Measurements from ENCODE around the gene WIPI1. TPM values are rescaled to one million over a fixed set of nuclear protein-coding genes. Genes with fewer than 3 reads are reported as not detected.

WIPI1 gene
- total RNA-seq, 2 experiments from 2014 or later, result 29.7 to 34.8 TPM

DNA sequence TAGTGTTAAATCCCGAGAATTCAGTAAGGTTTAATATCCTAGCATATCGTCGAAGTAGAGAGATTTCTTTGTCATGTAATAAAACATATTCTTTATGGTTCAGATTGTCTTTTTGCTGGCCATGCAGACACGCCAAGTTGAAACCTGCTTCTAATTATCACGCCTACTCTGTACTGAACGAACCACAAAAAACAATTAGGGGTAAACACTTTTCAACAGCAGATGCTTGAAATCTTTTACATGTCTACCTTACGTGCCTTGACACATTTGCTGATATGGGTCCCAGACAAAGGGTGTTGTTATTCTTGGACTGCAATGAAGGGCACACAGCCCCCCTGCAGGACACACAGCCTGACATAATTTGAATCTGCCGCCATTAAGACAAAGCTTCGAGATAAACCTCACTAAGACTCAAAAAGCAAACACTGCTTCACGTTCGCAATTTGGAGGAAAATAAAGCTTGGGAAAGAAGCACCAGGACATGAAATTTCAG is 13.3 kb downstream of the WIPI1 start:
- ATAC-seq (ENCODE audit: low read depth), result no peak
- no peak for DNase-seq
- Mint-ChIP-seq H3K4me1 (peaks cover 27% of the 10 kb centered on the region), H3K4me3 (no peak overlapping the region), H3K36me3 (peaks cover 29% of the 10 kb centered on the region), H3K27ac (no peak overlapping the region), H3K9me3 (no peaks in the 10 kb centered on the region), H3K27me3 (no peaks in the 10 kb centered on the region)
- POLR2A ChIA-PET, result no interaction called here

- Mint-ChIP-seq H3K27me3 (no peaks in the 10 kb centered on the region), H3K4me1 (peaks cover 36% of the 10 kb centered on the region), H3K9me3 (no peaks in the 10 kb centered on the region), H3K27ac (peak overlapping the region; percentile 12), H3K4me3 (no peak overlapping the region), H3K36me3 (peaks cover 17% of the 10 kb centered on the region)
- no peak for ATAC-seq (ENCODE audit: low read depth)
- no peak for DNase-seq
- POLR2A ChIA-PET, result interaction anchor here (0.6 to 7.8 kb wide), 3 partner anchors 18 to 150 kb away, joined by 4 to 111 read pairs (median 4); partner anchors contain the start of genes ARSG, SLC16A6 and WIPI1
Measured at GRCh38 chr17:68441070-68441770, 16.1 kb downstream of the WIPI1 start.

DNA sequence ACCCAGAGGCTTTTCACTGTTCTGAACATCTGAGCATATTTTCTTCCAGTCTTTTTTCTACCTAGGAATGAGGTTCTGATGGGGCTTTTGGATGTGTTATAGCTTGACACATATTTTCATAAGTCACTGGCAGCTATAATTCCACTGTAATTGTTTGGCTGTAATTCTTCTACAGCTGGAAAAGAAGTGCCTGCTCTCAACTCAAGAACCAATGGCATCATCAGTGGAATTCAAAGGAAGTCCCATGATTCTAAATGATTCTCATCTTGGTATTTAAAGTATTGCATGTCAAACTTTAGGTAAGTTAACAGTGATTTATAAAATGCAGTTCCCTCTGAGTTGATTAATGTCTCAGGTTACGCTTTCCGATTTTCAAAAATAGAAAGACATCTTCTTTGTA is 16.8 kb downstream of the WIPI1 start:
- no peaks in the 10 kb centered on the region for H3K9me3 Mint-ChIP-seq
- no peak for DNase-seq
- POLR2A ChIA-PET, result interaction anchor here (1.4 to 7.8 kb wide), 2 partner anchors 19 to 149 kb away, joined by 4 to 111 read pairs; partner anchors contain the start of genes ARSG, SLC16A6 and WIPI1
- peaks cover 20% of the 10 kb centered on the region for H3K36me3 Mint-ChIP-seq
- no peaks in the 10 kb centered on the region for H3K27me3 Mint-ChIP-seq
- ATAC-seq (ENCODE audit: low read depth), result no peak
- peaks cover 39% of the 10 kb centered on the region for H3K4me1 Mint-ChIP-seq
- H3K4me3 Mint-ChIP-seq, result no peak overlapping the region
- peak overlapping the region; percentile 12 for H3K27ac Mint-ChIP-seq

- peaks cover 20% of the 10 kb centered on the region for H3K36me3 Mint-ChIP-seq
- no peak overlapping the region for H3K27ac Mint-ChIP-seq
- DNase-seq, result no peak
- H3K4me3 Mint-ChIP-seq, result no peak overlapping the region
- H3K27me3 Mint-ChIP-seq, result no peaks in the 10 kb centered on the region
- no peaks in the 10 kb centered on the region for H3K9me3 Mint-ChIP-seq
- POLR2A ChIA-PET, result interaction anchor here (1.1 to 7.8 kb wide), 2 partner anchors 20 to 95 kb away, joined by 3 to 111 read pairs; partner anchors contain the start of gene WIPI1
- H3K4me1 Mint-ChIP-seq, result peaks cover 39% of the 10 kb centered on the region
- ATAC-seq (ENCODE audit: low read depth), result no peak
Measured at GRCh38 chr17:68439656-68440290, 17.5 kb downstream of the WIPI1 start.

- peak overlapping the region; percentile 90 for H3K27ac Mint-ChIP-seq
- no peaks in the 10 kb centered on the region for H3K27me3 Mint-ChIP-seq
- POLR2A ChIA-PET, result interaction anchor here (0.6 to 7.8 kb wide), 9 partner anchors 21 to 256 kb away, joined by 3 to 111 read pairs (median 5); partner anchors contain the start of genes AMZ2, ARSG, PRKAR1A and SLC16A6
- H3K9me3 Mint-ChIP-seq, result no peaks in the 10 kb centered on the region
- peak overlapping the region; percentile 78 for H3K4me3 Mint-ChIP-seq
- H3K36me3 Mint-ChIP-seq, result peaks cover 22% of the 10 kb centered on the region
- peak; percentile 86 for ATAC-seq (ENCODE audit: low read depth)
- DNase-seq, result peak; percentile 54
- peaks cover 39% of the 10 kb centered on the region for H3K4me1 Mint-ChIP-seq
Measured at GRCh38 chr17:68437979-68438822, 19.1 kb downstream of the WIPI1 start.

DNA sequence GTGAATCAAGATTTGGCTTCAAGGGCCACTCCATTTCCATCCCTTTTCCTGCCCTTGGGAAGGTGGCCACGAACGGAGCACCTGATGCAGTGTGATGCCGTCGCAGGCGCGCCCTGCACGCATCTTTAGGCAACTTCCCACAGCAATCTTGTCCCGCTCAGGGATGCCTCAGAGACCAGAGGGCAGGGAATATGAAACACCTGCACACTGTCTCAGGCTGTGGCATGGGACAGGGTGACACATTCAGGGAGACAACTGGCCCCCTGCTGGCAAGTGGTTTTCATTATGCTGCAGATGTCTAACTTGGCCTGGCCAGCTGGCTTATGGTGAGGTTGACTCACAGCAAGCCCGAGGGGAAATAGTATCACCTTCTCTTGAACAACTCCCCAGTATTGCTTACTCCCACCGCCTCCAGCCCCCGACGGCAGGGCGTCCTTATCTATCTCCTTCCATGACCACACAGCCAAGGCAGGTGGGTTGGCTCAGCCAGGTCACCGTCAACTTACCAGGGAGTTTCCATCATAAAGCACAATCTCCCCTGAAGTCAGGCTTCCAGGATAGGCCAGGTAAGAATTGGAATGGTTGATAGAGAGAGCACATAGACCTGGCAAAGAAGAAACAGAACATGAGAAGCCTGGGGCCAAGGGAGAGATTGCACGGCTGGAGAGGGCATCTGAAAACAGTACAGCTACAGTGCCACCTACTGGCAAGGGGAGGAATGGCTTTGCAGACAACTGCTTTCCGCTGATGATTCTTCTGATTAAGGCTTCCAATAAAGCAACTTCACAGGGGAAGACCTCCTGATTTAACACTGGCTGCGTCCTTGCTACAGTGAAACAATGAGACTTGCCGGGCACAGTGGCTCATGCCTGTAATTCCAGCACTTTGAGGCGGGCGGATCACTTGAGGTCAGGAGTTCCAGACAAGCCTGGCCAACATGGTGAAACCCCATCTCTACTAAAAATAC is 21.1 kb downstream of the WIPI1 start:
- DNase-seq (peak; percentile 77), ATAC-seq (ENCODE audit: low read depth) (peak; percentile 69)
- Mint-ChIP-seq H3K36me3 (peaks cover 33% of the 10 kb centered on the region), H3K27ac (peak overlapping the region; percentile 86), H3K9me3 (no peaks in the 10 kb centered on the region), H3K4me3 (peak overlapping the region; percentile 49), H3K4me1 (peaks cover 38% of the 10 kb centered on the region), H3K27me3 (no peaks in the 10 kb centered on the region)
- POLR2A ChIA-PET, result interaction anchor here (1.8 to 7.8 kb wide), 5 partner anchors 23 to 189 kb away, joined by 6 to 111 read pairs (median 17); partner anchors contain the start of genes AMZ2, ARSG, SLC16A6 and WIPI1

- POLR2A ChIA-PET, result interaction anchor here (2.0 to 7.8 kb wide), 3 partner anchors 24 to 144 kb away, joined by 6 to 111 read pairs (median 31); partner anchors contain the start of genes ARSG, SLC16A6 and WIPI1
Measured at GRCh38 chr17:68435361-68435760, 21.9 kb downstream of the WIPI1 start.

DNA sequence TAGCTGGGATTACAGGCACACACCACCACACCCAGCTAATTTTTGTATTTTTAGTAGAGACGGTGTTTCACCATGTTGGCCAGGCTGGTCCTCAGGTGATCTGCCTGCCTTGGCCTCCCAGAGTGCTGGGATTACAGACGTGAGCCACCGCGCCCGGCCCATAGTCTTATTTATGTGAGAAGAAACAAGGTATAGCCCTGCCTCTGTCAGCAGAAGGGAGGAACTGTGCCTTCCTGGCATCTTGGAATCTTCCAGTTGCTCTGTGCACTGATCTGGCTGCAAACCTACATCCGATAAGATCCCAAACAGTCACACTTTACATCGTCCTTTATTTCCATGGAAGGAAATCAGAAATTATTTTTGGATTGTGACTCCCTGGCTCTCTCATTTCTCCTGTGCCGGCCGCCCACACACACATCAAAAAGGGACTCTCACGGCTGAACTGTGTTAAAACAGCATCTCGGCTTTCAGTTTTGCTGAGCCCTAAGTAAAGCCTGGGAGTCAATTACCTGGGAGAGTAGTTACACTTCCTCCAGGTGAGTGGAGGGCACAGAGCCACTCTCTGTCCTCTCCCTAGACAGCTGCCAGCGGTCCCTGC is 23.3 kb downstream of the WIPI1 start:
- DNase-seq (no peak), ATAC-seq (ENCODE audit: low read depth) (no peak)
- Mint-ChIP-seq H3K27me3 (no peaks in the 10 kb centered on the region), H3K9me3 (no peaks in the 10 kb centered on the region), H3K4me3 (no peak overlapping the region), H3K4me1 (peaks cover 26% of the 10 kb centered on the region), H3K36me3 (peaks cover 31% of the 10 kb centered on the region), H3K27ac (no peak overlapping the region)
- POLR2A ChIA-PET, result interaction anchor here (0.6 to 7.8 kb wide), 2 partner anchors 26 to 93 kb away, joined by 3 to 111 read pairs; partner anchors contain the start of gene WIPI1

More at GRCh38 chr17:68435361-68435760, 21.9 kb downstream of the WIPI1 start:
- no peak for DNase-seq
- H3K36me3 Mint-ChIP-seq, result peaks cover 32% of the 10 kb centered on the region
- no peaks in the 10 kb centered on the region for H3K9me3 Mint-ChIP-seq
- no peak overlapping the region for H3K4me3 Mint-ChIP-seq
- no peak for ATAC-seq (ENCODE audit: low read depth)
- H3K27me3 Mint-ChIP-seq, result no peaks in the 10 kb centered on the region
- H3K4me1 Mint-ChIP-seq, result peaks cover 33% of the 10 kb centered on the region
- no peak overlapping the region for H3K27ac Mint-ChIP-seq

GRCh38 chr17:68433211-68433610 is 24.1 kb downstream of the WIPI1 start:
- POLR2A ChIA-PET, result interaction anchor here (0.6 to 1.5 kb wide), 3 partner anchors 45 to 178 kb away, joined by 3 to 6 read pairs (median 6); no protein-coding TSS in a partner anchor
- ATAC-seq (ENCODE audit: low read depth), result no peak

DNA sequence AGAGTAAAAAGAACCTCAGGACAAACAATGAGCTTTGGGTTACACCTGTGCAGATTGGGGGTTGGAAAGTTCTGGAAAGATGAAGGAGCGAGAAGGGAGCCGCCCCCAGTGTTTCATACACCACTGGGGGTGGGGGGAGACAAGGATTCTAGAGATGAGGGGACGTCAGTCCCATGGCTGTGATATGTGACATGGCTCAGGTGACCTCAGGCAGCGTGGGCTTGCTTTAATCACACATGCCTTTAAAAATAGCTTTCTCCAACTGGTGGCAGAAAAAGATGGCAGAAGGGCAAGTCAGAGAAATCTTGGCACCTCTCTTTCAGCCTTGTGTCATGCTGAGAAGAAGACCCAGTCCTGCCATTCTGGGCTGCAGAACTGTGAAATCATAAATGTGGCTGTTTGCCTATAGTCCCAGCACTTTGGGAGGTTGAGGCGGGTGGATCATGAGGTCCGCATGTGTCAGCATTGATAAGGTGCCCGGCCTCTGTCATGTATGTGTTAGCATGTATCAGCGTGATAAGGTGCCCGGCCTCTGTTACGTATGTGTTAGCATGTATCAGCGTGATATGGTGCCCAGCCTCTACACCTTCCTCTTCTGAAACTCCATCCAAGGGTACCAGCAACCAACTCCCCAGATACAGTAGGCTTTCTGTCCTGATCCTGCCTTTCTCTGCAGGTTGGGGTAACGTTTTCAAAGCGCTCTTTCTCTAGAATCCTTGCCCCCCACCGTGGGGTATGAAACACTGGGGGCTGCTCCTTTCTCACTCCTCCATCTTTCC is 25.0 kb downstream of the WIPI1 start:
- H3K27ac Mint-ChIP-seq, result no peak overlapping the region

More at GRCh38 chr17:68433211-68433610, 24.1 kb downstream of the WIPI1 start:
- no peaks in the 10 kb centered on the region for H3K27me3 Mint-ChIP-seq
- H3K36me3 Mint-ChIP-seq, result peaks cover 31% of the 10 kb centered on the region
- H3K4me3 Mint-ChIP-seq, result no peak overlapping the region
- no peaks in the 10 kb centered on the region for H3K9me3 Mint-ChIP-seq
- peaks cover 20% of the 10 kb centered on the region for H3K4me1 Mint-ChIP-seq
- DNase-seq, result no peak
- peak overlapping the region; percentile 57 for H3K27ac Mint-ChIP-seq

GRCh38 chr17:68431661-68432071 is 25.6 kb downstream of the WIPI1 start:
- H3K36me3 Mint-ChIP-seq, result peaks cover 31% of the 10 kb centered on the region
- ATAC-seq (ENCODE audit: low read depth), result no peak
- no peaks in the 10 kb centered on the region for H3K9me3 Mint-ChIP-seq
- no peaks in the 10 kb centered on the region for H3K27me3 Mint-ChIP-seq
- no peak overlapping the region for H3K4me3 Mint-ChIP-seq
- POLR2A ChIA-PET, result interaction anchor here (0.9 to 1.5 kb wide), 3 partner anchors 102 to 140 kb away, joined by 3 to 6 read pairs (median 3); no protein-coding TSS in a partner anchor
- H3K4me1 Mint-ChIP-seq, result peaks cover 10% of the 10 kb centered on the region
- no peak for DNase-seq
- H3K27ac Mint-ChIP-seq, result no peak overlapping the region

More for the DNA sequence above, 25.0 kb downstream of the WIPI1 start:
- Mint-ChIP-seq H3K27me3 (no peaks in the 10 kb centered on the region), H3K36me3 (peaks cover 31% of the 10 kb centered on the region), H3K9me3 (no peaks in the 10 kb centered on the region), H3K4me3 (no peak overlapping the region), H3K4me1 (peaks cover 14% of the 10 kb centered on the region)
- POLR2A ChIA-PET, result interaction anchor here (1.0 to 1.5 kb wide), 3 partner anchors 44 to 140 kb away, joined by 3 to 6 read pairs (median 3); no protein-coding TSS in a partner anchor
- DNase-seq (no peak), ATAC-seq (ENCODE audit: low read depth) (no peak)
